GM18517 (cell line): ENCODE results near the gene MDM2.

Experiments used
- ATAC-seq: cut with Tn5 transposase; IDR thresholded peaks from one replicate; pipeline ENCODE4 v1.9.1; 2021; ENCODE audit warnings: mild to moderate bottlenecking, moderate library complexity; ENCODE audit not compliant: unreplicated experiment

MDM2 gene

DNA sequence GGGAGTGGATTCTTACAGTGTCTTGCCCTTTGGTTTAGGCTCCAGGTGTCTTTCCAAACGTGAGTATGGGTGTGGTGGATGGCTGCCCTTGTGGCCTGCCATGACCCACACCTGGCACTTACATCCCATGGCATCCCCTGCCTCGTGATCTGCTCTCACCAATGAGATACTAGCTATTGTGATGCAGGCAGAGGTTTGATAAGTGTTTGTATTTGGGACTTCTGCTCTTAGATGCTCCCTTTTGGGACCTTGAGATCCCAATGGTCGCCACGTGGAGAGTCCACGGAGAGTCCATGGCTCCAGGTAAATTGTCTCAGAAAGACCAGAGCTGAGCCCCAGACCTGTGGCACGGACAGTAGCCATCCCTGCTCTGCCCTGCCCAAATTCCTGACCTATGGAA, 62.5 kb downstream of the MDM2 start:
- no peak for ATAC-seq

DNA sequence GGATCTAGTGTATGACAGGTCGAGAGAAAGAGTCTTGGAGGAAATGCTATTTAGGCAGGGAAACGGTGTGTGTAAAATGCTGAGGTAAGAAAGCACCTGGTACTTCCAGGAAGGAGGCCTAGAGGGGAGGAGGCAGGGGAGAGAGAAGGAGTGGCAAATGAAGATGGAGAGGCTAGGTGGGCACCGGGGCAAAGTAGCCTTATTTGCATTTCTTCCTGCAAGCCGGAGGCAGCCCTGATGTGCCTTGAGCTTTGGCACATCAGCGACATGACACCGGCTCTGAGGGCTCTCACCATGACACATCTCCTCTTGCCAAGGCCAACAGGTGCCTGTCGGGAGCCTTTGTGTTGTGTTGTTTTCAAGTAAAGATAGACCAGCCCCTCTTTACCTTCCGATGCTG, 63.4 kb downstream of the MDM2 start:
- ATAC-seq, result no peak

DNA sequence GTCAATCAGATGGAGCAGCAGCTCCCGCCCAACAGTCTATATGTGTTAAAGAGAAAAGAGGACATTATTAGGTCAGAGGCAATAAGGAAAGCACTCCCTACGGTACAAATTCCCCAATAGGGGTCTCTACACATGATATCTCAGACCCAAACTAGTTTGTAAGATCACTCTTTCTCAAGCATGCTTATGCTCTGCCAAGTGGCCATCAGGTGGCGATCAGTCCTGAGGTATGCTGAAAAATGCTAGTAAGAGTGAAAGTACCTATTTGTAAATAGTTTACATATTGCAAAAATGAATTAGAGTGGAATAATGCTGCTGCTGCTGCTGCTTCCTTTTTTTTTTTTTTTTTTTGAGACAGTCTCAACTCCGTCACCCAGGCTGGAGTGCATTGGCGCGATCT, 63.9 kb downstream of the MDM2 start:
- no peak for ATAC-seq

DNA sequence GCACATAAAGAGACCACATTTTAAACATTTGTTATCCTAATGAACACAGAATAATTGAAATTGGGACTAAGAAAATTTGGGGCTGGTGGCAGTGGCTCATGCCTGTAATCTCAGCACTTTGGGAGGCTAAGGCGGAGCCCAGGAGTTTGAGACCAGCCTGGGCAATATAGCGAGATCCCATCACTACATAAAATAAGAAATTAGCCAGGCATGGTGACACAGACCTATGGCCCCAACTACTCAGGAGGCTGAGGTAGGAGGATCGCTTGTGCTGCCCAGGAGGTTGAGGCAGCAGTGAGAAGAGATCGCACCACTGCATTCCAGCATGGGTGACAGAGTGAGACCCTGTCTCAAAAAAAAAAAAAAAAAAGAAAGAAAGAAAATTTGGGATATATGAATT, 65.3 kb downstream of the MDM2 start:
- ATAC-seq, result no peak

DNA sequence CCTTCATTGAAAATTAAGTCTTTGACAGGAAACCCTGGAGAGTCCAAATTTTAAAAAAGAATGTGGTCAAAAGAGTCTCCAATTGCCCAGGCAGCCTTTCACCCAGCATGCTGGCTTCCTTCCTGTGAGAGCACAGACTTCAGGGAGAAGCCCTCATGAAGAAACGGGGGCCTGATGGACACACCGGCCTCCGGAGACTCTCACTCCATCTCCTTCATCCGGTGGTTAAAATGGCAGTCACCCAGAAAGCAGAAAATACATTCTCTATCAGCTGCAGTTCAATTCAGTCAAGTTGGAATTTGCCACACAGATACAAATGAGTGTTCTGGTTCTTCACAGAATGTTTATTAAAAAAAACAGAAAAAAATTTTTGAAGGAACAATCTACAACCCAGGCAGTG, 68.5 kb downstream of the MDM2 start:
- ATAC-seq, result no peak

DNA sequence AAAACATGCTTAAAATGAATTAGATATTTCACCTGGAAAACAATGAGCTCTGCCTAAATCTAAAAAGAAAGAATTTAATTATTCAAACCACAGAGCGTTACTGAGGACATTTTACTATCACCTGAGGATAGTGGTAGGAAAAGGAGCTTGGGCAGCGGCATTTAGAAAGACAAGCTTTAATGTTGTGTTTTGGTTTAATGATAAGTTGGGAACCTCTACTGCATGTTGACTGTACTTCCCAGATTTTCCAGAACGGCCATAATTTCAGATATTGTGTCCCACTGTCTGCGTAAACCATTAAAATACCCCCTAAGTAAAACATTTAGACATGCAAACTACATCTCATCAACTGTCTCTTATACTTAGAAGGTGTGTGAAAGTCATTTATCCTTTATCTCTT, 69.6 kb downstream of the MDM2 start:
- no peak for ATAC-seq

DNA sequence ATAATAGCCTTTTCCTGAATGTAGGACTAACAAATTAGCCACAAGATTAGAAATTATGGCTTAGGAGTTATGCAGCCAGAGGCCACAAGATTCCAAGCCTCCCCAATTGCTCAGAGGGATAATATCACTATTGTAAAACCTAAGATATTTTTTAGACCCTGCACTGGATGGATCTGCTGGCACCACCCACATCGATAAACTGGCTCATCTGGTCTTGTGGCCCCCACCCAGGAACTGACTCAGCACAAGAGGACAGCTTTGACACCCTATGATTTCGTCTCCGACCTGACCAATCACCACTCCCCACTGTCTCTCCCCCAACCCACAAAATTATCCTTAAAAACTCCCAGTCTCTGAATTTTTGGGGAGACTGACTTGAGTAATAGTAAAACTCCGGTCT, 70.3 kb downstream of the MDM2 start:
- no peak for ATAC-seq

DNA sequence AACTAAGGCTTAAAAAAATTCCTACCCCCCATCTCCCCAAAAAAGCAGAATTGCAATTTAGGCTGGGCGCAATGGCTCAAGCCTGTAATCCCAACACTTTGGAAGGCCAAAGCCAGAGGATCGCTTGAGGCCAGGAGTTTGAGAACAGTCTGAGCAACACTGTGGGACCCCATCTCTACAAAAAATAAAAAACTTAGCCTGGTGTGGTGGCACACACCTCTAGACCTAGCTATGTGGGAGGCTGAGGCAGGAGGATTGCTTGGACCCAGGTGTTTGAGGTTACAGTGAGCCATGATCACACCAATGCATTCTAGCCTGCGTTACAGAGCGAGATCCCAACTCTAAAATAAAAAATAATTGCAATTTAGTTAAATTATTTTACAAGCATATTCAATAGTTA, 70.9 kb downstream of the MDM2 start:
- no peak for ATAC-seq

DNA sequence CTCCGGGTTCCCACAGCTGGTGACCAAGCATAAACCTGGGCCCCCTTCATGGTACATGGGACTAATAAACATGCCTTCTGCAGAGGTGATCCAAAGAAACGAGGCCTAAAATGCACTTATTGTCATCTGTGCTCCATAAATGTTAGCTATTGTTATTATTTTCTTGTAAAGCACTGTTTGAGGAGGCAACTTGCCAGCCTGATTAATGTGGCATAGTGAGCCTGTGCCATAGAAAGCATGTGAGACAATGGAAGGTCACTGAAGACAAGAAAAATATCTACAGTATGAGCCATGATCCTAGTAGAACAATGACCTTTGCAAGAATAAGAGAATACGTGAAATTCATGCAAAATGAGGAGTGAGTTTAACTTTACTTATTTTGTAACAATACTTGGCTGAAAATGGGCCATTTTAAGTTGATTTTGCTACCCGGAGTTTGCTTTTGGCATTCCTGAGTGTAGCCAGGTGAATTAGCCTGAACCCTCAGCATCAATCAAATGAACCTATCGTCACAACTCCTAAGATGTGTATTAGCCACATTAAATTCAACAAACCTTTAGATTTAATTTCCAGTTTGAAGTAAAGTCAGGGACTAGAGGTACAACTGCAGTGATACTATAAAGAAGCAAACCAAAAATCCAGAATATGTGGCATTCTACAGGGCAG, 72.8 kb downstream of the MDM2 start:
- ATAC-seq, result no peak

DNA sequence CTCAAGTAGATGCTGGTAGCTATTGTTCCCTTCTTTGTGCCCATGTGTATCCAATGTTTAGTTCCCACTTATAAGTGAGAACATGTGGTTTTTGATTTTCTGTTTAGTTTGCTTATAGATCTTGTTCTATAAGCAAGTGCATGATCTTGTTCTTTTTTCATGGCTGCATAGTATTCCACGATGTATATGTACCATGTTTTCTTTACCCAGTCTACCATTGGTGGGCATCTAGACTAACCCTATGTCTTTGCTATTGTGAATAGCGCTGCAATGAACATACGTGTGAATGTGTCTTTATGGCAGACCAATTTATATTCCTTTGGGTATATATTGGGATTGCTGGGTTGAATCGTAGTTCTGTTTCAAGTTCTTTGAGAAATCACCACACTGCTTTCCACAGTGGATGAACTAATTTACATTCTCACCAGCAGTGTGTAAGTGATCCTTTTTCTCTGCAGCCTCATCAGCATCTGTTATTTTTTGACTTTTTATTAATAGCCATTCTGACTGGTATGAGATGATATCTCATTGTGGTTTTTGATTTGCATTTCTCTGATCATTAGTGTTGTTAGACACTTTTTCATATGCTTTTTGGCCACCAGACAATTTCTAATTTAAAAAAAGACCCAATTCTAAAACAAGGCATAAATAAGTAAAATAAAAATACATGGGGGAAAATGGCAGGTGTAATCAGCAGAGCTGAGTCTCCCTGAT, 74.4 kb downstream of the MDM2 start:
- ATAC-seq, result no peak

DNA sequence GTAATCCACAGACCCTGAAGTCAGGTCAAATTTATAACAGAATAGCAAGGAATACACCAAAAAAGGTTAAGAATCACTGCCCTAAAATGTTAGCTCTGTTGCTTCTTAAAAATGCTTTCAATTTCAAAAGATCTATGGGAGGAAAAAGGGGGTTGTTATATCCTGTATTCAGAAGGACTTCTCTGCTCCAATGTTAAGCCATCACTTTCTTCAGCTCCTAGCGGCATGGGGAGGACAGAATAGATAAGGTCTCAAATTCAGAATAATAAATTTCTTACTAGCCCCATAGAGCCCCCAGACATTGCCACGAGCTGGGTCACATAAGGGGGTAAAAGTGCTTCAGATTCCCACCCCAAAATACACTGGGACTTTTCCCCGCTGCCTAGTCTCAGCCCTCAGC, 75.2 kb downstream of the MDM2 start:
- ATAC-seq, result no peak

DNA sequence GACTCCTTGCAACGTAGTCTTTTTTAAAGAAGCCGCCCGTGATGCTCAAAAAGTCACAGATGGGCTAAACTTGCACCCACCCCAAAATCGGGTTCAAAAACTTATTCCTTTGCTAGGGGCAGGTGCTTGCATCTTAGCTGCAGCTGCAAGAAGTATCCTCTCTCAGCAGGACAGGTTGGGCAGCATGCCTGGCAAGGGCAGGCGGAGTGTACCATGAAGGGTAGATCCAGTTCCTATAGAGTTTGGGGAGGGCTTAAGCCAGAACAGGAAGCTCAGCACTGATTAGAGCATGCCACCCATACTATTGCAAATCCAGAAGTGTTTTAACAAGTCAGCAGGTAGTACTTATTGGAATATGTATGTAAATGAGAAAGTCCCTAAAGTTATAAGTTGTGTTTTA, 76.3 kb downstream of the MDM2 start:
- no peak for ATAC-seq

DNA sequence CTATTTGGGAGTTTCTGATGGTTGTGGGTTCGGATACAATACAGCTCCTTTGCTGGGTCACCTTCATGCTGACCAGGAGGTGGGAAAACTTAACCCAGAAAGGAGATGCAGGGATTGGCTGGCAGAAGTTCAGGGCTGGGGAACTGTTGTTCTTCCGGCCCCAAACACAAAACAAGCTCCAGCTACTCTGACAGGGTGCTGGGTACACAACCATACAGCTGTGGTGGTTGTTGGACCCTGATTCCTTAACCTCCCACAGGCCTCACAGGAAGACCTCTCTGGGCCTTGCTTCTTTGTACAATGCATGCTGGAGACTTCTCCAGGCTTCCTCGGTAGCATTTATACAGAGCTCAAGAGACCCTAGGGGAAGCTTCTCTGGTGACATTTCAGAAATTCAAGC, 77.4 kb downstream of the MDM2 start:
- ATAC-seq, result no peak

DNA sequence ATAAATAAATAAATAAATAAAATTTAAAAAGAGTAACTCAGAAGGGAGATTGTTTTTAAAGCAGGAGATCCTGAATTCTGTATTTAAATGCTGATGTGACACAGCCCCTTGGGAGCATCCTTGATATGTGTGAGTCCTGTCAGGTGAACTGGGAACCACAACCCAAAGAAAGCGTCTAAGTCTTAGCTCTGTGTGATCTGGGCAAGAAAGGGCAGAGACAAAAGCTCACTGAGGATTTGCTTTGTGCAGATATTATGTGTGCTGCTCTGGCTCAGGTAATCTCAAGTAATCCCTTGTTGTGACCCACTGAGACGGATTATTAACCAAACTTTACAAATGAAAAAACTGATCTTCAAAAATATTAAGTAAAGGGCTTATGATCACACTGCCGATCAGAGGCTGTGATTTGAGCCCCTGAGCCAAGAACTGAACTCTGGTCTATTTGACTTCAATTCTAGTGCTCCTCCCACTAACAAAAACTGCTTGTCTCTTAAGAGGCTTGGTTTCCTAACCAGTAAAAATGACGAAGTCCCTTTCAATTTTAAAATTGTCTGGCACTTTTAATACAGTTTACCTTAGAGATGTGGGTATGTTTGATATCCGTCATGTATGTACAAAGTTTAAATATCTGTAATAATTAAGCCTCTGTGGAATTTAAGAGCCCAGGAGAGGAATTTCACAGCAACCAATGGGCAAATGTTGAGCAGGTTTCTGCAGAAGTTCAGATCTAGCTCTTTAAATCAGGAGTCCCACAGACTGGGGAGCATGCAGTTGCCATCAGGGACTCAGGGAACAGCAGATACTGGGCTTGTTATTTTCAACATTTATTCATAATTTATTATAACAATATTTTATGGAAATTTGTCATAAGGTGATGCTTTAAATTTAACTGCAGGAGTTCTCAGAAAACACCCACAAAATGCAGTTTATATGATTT, 78.9 kb downstream of the MDM2 start:
- no peak for ATAC-seq

DNA sequence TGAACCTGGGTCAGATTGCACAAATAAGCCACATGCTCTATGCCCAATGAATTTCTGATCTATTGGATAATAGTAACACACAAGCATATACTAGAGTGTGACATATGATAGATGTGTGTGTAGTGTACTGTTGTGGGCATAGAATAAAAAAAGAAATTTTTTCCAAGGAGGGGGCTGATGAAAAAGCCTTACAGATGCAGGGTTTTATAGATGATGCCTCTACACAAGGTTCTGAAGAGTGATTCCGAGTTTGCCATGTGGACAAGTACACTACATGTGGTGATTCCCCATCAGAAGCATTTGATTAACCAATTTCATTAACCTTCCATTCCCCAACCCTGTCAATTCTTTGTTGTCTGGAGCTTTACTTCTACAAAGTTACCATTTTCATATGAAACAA, 79.7 kb downstream of the MDM2 start:
- ATAC-seq, result no peak

DNA sequence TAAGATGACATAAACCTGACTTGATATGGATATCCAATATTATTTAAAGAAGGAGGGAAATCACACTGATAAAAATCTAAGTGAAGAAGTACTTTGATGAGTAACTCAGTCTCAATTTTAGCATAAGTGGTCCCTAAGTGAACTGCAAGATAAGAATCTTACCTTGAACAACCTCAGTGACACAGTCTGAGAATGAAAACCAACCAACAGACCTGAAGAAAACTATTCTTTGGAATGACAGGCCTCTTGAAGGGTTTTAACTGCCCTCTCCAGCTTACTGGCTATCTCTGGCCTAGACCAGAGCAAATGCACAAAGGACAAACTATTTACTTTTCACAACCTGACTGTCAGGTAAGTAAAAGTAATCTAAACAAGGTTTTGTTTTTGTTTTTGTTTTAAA, 80.3 kb downstream of the MDM2 start:
- no peak for ATAC-seq

DNA sequence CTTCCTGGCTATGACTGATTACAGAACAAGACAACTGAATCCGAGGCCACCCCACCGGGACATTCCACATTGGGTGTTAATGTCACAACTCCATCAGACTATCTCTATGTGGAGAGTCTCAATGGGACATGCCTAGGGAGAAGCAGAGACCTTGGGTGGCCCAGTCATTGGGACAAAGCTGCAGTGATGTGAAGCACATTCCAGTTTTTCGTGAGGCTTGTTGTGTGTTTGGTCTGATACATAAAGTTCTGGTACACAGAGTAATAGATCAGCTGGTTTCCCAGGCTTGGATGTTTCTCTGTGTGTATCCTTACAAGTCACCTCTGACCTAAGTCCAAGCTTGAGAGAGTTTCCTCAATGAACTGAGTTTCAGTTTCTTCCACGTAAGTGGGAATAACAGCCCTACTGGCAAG, 82.7 kb downstream of the MDM2 start:
- ATAC-seq, result no peak

DNA sequence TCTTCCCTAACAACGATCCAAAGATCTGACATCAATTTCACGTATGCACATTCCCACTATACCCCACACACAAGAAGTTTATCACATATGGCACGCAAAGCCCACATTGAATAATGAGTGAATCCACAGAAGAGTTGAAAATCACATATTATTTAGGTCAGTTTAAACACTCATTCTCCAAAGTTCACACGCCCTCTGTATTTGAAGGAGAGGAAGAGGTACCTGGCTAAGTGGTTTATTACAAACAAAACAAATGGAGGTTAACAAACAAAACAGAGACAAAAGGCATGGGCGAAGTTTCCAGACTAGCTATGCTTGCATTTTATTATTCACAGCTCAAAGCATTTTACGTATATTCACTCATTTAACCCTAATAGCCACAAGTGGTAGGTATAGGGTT, 83.2 kb downstream of the MDM2 start:
- ATAC-seq, result no peak

DNA sequence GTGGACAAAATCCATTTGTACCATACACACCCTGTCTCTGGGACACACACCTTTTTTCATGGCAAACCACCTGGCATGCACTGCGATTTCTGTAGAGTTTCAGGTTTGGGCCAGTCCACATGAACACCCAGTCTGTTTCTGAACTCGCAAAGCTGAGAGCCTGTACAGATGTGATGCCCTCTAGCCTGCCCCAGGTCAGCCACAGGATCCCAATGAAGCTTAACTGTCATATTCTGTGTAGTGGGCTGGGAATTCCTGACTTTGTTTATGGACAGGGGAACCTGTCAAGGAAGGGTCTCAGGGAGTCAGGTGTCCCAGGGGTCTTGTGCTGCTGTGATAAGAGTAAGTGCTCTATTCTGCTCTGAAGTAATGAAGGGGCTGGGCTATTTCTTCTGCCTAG, 85.2 kb downstream of the MDM2 start:
- no peak for ATAC-seq

DNA sequence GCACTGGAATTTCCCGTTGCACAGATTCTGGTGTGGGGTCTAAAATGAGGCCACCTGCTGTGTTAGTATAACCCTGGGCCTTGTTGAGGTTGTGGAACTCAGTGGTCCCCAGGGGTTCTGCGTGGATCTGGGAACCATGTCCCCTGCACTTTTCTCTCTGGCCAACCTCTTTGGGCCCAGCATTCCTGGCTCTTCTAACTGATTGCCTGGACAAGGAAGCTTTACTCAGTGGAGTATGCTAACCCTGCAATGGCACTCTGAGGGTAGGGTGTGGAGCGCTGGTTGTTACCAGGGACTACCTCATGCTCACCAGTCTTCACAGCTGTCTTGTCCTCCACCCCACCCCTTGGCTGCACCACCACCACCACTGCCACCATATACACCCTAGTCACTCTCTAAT, 85.8 kb downstream of the MDM2 start:
- no peak for ATAC-seq

DNA sequence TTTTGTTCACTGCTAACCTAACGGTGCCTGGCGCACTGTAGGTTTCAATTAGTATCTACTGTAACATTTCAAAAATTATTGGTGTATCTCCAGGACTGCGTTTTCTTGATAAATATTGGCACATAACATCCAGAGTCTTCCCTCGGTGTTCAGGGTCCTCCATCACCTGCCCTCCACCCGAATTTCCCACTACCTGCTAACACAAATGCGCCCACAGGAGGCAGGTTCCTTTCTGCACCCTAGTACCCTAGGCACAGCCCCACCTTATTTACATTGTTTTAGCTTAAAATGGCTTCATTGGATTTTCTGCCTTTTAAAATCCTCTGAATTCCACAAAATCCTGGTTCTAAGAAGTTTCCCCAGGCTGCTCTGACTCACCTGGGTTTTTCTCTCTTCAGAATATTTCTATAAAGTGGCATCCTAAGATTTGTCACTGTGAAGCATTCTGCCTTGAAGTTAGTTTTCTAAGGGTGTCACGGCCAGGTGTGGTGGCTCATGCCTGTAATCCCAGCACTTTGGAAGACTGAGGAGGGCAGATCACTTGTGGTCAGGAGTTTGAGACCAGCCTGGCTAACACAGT, 86.4 kb downstream of the MDM2 start:
- ATAC-seq, result no peak
